IPS DF 4.7 (cell line): ENCODE data around the gene CTRL.
"Not testable (repeated sequence)": the region's sequence is repeated elsewhere in the genome, so short reads cannot be mapped to it uniquely, and the experiment has no call there.

ENCODE experiments used
- DNase-seq: peaks from one replicate; pipeline ENCODE4 v3.0.0-alpha.2; 2013; ENCODE audit warnings: low spot score; ENCODE audit errors: extremely low read depth

CTRL gene

GRCh38 chr16:67924140-67924906, 7.3 kb downstream of the CTRL start:
- no peak for DNase-seq

- no peak for DNase-seq
Measured at GRCh38 chr16:67923414-67924116, 8.1 kb downstream of the CTRL start.

- no peak for DNase-seq
Measured at GRCh38 chr16:67922740-67923139, 8.9 kb downstream of the CTRL start.

GRCh38 chr16:67922221-67922620, 9.4 kb downstream of the CTRL start:
- no peak for DNase-seq

- DNase-seq, result no peak
Measured at GRCh38 chr16:67919622-67920221, 11.9 kb downstream of the CTRL start.

GRCh38 chr16:67917852-67918236, 13.8 kb downstream of the CTRL start:
- DNase-seq, result no peak

GRCh38 chr16:67917140-67917851, 14.4 kb downstream of the CTRL start:
- DNase-seq, result no peak

GRCh38 chr16:67915831-67916723, 15.6 kb downstream of the CTRL start:
- DNase-seq, result no peak

GRCh38 chr16:67915496-67915769, 16.2 kb downstream of the CTRL start:
- DNase-seq, result not testable (repeated sequence)

- no peak for DNase-seq
Measured at GRCh38 chr16:67914758-67915495, 16.7 kb downstream of the CTRL start.

- no peak for DNase-seq
Measured at GRCh38 chr16:67910158-67910557, 21.5 kb downstream of the CTRL start.

GRCh38 chr16:67909056-67909742, 22.5 kb downstream of the CTRL start:
- DNase-seq, result no peak

GRCh38 chr16:67907397-67908180, 24.1 kb downstream of the CTRL start:
- no peak for DNase-seq

GRCh38 chr16:67902831-67903230, 28.8 kb downstream of the CTRL start:
- no peak for DNase-seq

GRCh38 chr16:67901734-67902133, 29.9 kb downstream of the CTRL start:
- DNase-seq, result no peak

- DNase-seq, result no peak
Measured at GRCh38 chr16:67897231-67897630, 34.4 kb downstream of the CTRL start.

GRCh38 chr16:67893743-67894399, 37.8 kb downstream of the CTRL start:
- no peak for DNase-seq

GRCh38 chr16:67892899-67893742, 38.5 kb downstream of the CTRL start, which contains the start of gene PSKH1:
Gene PSKH1 (plus strand): TSS chr16:67893254. CDS start chr16:67908750, 15,496 bp downstream.
- DNase-seq, result peak; percentile 82
